ENCODE data around the gene PTPN7.
"Not testable (repeated sequence)": the region's sequence is repeated elsewhere in the genome, so short reads cannot be mapped to it uniquely, and the experiment has no call there.

The PTPN7 gene

GRCh38 chr1:202116287-202116686, 44.1 kb downstream of the PTPN7 start:
- H3K4me3 ChIP-seq (ENCODE audit: low read length), result no peak overlapping the region
- no peak for DNase-seq (ENCODE audit: low read depth)
- no peak for TF ChIP-seq CTCF (conservative IDR thresholded peaks at IDR 0.05; ENCODE audit: low read depth, low read length)

DNA sequence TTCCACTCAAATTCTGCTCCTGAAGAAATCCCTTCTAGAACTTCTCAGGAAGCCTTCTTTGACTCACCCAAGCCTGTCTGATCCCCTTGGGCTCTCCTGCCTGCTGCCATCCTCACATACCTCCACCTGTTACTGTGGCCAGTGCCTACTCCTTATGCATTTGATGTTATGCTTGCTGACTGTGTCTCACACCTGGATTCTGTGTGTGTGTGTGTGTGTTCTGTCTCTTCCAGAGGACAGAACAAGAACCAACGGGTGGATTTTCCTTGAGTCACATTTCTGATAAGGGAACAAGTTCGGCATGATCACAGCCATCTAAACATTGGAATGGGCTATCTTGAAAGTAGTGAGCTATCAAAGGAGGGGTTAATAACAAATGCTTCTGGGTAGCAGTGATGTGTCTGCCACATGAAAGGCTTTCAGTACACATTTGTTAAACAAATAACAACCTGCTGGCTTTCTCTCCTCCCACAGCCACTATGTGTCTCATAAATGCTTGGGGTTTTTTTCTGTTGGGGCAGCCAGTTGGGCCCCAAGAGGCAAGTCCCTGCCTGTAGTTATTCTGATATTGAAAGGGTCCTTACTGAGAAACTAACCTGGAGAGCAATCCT, 46.6 kb downstream of the PTPN7 start:
- H3K4me3 ChIP-seq (ENCODE audit: low read length), result no peak overlapping the region
- TF ChIP-seq CTCF (conservative IDR thresholded peaks at IDR 0.05; ENCODE audit: low read depth, low read length), result no peak
- DNase-seq (ENCODE audit: low read depth), result no peak

DNA sequence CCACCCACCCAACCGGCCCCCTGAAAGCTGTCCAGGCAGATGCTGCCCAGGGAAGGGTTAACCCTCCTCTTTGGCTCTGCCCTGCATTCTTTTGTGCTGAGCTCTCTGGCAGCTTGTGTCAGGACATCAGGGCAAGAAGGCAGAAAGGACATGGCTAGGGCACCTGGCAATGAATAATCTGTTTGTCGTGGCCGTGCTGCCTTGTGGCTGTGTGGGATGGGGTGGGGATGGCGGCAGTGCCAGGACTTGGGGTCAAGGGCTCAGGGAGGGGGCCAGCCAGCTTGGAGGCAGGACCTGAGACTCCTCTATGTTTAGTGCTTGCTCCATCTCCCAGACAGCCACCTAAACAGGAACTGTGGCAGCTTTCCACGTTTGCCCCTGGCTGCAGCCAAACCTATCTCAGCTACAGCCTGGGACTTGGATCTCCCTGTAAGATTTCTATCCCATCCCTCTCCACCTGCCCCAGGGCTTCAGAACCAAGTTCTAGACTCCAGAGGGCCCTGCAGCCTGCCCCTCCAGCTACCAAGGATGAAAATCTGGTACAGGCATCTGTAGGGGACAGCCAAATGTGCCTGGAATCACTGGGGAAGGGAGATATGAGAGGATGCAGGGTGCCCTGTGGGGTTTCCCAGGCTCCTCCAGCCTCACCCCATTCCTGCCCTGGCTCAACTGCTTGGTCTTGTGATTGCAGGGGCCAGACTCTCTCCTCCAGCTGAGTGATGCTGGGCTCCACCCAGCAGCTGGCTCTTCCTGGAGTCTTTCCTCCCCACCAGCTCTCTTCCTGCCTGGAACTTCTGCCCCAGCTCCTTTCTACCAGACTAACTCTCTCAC, 47.3 kb downstream of the PTPN7 start:
- H3K4me3 ChIP-seq (ENCODE audit: low read length), result no peak overlapping the region
- no peak for DNase-seq (ENCODE audit: low read depth)
- no peak for TF ChIP-seq CTCF (conservative IDR thresholded peaks at IDR 0.05; ENCODE audit: low read depth, low read length)

GRCh38 chr1:202111589-202111988, 48.8 kb downstream of the PTPN7 start:
- not testable (repeated sequence) for DNase-seq (ENCODE audit: low read depth); H3K4me3 ChIP-seq (ENCODE audit: low read length)

- H3K4me3 ChIP-seq (ENCODE audit: low read length), result no peak overlapping the region
- no peak for TF ChIP-seq CTCF (conservative IDR thresholded peaks at IDR 0.05; ENCODE audit: low read depth, low read length)
- DNase-seq (ENCODE audit: low read depth), result no peak
These were observed 49.4 kb downstream of the PTPN7 start for GRCh38 chr1:202110977-202111376.

DNA sequence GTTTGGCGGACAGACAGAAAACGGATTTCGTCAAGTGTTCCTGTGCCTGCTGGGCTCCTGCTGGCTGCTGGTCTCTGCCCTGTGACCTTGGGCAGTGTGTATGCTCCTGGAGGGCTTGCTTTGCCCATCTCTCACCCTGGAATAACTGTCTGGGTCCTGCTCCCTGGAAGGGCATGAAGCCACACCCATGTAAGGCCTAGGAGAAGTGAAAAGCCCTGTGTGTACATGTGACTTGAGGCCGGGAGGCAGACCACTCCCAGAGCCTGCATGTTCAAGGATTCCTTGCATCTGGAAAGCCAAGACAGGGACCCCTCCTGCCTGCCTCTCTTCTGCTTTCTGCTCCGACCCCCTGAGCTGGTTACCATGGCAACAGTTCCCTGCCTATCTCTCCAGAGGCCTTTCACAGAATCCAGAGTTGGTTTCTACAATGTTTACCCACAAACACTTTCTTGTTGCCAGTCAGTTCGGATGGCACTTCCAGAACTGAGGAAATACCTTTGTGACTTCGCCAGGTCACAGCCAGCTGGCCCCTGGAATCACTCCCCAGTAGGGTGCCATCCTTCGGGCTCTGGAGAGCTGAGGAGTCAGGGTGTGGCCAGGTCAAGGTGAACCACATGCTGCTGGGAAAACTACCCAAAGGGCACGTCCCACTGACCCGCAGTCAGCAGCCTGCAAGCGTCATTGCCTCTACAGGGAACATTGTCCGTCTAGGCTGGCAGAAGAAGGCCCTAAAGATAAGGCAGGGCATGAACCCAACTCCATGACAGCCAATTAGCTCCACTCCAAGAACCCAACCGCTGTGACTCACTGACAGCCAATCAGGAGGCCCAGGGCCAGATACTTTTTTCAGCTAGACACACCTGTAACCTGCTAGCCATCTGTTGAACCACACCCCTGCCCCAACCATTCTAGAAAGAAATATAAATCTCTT, 52.3 kb downstream of the PTPN7 start:
- TF ChIP-seq CTCF (conservative IDR thresholded peaks at IDR 0.05; ENCODE audit: low read depth, low read length), result no peak
- no peak overlapping the region for H3K4me3 ChIP-seq (ENCODE audit: low read length)
- DNase-seq (ENCODE audit: low read depth), result no peak

DNA sequence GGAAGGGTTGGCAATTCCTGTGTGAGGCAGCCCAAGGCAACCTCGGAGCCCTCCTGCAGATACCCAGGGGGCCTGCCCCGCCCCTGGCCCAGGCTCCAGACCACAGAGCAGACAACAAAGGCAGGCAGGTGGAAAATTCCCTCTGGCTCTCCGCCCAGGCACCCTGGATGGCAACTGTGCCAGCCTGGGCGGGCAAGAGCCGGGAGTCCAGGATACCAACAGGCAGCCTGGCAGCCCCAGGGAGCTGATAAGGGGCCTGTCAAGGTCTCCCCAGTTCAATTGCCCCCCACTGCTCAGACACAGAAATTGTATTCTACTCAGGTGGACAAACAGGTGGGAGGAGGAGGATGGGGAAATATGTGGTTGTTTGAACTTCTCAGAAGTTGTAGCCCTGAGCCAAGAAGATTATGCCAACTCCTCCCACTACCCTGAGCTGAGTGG, 53.1 kb downstream of the PTPN7 start:
- no peak for TF ChIP-seq CTCF (conservative IDR thresholded peaks at IDR 0.05; ENCODE audit: low read depth, low read length)
- no peak for DNase-seq (ENCODE audit: low read depth)
- H3K4me3 ChIP-seq (ENCODE audit: low read length), result no peak overlapping the region

All from retinal pigment epithelial cell (primary cell).